DMS53 (cell line): ENCODE results near the gene SLC49A3.
"Not testable (repeated sequence)": the region's sequence is repeated elsewhere in the genome, so short reads cannot be mapped to it uniquely, and the experiment has no call there.

Source experiments
- DNase-seq: peaks from one replicate; lab custom pipeline; 2025; lab: John Stamatoyannopoulos, UW

Gene SLC49A3

GRCh38 chr4:654503-654845 lies 34.5 kb downstream of the SLC49A3 start:
- DNase-seq: no peak

DNA sequence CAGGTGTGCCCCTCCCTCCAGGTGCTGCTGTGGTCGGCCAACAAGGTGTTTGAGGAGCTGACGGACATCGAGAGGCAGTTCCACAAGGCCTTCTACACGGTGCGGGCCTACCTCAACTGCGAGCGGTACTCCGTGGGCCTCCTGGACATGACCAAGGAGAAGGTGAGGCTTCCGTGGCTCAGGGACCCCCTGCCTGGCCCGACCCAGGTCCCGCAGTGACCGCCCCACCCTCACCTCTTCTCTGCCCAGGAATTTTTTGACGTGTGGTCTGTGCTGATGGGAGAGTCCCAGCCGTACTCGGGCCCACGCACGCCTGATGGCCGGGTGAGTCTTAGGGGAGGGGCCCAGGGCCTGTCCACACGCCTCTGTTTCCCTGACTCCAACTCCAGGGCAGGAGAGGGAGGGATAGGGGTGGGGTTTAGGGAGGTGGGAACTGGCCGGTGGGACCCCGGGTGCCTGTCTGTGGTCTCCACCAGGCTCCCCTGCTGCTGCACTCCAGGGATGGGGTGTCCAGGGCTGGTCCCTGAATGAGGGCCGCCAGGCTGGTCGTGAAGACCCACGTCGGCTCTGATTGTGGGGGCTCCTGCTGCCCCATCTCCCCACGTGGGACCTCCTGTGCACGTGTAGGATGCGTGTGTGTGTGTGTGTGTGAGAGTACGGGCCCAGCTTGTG lies 35.0 kb downstream of the SLC49A3 start:
- no peak for DNase-seq

DNA sequence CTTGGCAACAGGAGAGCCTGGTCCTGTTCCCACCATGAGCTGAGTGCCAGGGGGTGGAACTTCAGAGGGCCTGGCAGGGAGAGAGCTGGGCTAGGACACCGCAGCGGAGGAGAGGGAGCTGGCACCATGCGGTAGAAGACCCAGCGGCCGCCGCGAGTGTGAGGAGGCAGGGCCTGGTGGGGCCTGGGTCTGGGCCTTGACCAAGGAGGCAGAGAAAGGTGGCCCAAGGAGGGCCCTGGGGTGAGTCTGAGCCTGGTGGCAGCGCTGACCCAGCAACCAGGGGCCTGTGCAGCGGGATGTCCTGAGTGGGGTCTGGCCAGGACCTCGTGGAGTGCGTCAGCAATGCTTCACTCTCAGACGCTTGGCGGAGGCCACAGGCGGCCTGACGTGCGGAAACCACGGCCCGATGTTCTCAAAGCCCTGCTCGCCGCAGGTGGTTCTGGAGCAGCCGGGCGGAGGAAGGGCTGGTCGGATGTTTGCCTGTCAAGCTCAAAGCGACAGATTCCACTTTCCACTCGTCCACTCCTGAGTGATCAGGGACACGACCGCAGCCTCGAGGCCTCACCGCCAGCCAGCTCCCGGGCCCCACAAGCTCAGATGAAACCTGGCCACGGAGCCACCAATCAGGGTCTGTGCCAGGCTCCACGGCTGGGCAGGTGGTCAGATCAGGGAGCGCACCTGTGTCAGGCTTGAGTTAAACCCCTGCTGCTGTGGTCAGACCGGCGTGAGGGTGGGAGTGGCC lies 35.7 kb downstream of the SLC49A3 start:
- no peak for DNase-seq

- no peak for DNase-seq
Measured at GRCh38 chr4:651884-652642, 36.9 kb downstream of the SLC49A3 start.

- DNase-seq: peak; percentile 98
Measured at GRCh38 chr4:650951-651883, 37.7 kb downstream of the SLC49A3 start.

- no peak for DNase-seq
Measured at GRCh38 chr4:650461-650860, 38.5 kb downstream of the SLC49A3 start.

GRCh38 chr4:649751-650310 lies 39.1 kb downstream of the SLC49A3 start:
- no peak for DNase-seq

DNA sequence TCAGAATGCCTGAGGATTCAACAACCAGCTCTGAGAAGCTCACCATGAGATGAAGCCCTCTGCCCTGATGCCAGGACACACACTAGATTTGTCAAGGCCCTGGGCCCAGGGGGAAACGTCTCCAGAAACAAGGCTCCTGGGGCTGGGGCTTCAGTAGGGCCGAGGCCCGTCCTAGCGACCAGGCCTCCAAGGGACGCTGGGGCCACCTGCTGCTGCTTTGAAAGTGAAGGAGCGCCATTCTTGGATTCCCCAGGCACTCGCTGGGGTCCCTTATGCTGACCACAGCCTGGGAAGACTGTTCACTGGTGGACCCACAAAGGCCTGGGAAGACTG lies 39.7 kb downstream of the SLC49A3 start:
- DNase-seq: no peak

GRCh38 chr4:648579-649292 lies 40.2 kb downstream of the SLC49A3 start:
- peak; percentile 53 for DNase-seq

DNA sequence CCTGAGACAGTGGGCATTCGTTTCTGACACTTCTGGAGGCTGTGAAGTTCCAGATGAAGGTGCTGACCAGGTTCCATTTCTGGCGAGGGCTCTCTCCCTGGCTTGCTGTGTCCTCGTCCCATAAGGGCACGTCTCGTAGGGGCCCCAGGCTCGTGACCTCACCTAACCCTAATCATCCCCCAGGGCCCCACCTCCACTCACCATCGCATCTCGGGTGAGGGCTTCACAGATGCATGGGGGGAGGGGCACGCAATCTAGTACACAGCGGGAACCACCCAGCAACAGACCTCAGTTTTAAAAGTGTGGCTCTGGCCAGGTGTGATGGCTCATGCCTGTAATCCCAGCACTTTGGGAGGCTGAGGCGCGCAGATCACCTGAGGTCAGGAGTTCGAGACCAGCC lies 41.5 kb downstream of the SLC49A3 start:
- DNase-seq: no peak

GRCh38 chr4:646460-646859 lies 42.5 kb downstream of the SLC49A3 start:
- no peak for DNase-seq

GRCh38 chr4:642366-642765 lies 46.6 kb downstream of the SLC49A3 start:
- not testable (repeated sequence) for DNase-seq

DNA sequence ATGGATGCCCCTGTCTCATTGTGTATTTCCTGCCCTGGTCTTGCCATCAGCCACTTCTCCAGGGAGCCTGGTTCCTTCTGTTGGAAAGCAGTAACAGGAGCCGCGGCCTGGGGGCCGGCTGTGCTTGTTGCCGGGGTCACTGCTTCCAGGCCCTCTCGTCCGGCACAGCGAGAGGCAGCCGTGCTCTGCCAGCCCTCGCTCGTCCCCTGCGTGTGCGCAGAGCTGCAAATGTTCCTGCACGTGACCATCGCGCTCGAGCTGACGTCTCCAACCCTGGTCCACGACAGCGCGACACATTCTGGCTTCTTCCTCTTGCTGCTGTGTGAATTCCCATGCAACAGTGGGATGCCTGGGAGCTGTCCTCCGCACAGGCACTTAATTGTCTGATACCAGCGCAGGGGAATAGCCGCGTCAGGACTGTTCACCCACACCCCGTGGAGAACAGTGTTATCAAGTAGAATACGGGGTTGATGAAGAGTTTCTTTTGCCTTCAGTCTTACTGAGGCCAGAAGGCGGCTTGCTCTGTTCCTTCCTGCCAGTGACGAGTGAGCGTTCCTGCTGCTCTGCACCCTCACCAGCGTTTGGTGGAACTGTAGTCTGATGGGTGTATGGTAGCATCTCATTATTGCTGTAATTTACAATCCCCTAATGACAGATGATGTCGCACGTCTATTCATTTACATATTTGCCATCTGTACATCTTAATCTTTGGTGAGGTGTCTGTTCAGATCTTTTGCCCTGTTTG lies 51.2 kb downstream of the SLC49A3 start:
- no peak for DNase-seq

DNA sequence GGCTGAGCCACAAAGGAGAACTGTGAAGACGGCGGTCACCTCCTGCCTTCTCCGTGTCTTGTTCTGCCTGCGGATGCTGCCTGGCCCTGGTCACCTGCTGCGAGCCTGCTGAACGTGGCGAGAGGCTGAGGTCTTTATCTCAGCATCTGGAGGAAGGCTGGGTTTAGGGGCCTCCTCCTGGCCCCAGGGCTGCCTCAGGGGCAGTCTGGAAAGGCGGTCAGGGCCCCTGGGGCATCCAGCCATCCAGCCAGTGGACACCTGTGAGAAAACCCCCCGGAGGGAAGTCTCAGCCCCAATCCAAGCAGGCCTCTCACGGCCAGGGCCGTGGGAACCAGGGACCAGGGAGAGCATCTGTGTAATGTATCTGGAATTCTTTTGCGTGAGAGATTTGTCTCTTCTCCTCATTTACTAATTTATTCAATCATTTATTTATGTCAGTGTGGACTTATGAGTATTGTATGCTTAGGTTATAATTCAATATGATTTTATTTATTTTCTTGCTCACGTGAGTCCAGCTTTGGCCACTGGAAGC lies 52.3 kb downstream of the SLC49A3 start:
- DNase-seq: no peak

- DNase-seq: no peak
Measured at GRCh38 chr4:635851-636627, 52.9 kb downstream of the SLC49A3 start.

DNA sequence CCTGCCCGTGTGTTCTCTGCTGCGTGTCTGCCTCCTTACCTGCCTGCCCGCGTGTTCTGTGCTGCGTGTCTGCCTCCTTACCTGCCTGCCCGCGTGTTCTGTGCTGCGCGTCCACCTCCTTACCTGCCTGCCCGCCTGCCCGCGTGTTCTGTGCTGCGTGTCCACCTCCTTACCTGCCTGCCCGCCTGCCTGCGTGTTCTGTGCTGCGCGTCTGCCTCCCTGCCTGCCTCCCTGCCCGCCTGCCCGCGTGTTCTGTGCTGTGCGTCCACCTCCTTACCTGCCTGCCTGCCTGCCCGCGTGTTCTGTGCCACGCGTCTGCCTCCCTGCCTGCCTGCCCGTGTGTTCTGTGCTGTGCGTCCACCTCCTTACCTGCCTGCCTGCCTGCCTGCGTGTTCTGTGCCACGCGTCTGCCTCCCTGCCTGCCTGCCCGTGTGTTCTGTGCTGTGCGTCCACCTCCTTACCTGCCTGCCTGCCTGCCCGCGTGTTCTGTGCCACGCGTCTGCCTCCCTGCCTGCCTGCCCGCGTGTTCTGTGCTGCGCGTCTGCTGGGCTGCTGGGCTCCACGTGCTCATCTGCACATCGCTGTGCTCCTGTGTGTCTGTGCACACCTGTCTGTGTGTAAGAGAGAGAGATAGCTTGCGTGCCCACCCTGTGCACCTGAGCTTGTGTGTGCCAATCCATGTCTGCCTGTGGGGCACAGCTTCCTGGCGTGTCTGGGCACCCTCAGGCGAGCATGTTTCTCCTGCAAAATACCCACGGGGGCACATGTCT lies 53.7 kb downstream of the SLC49A3 start:
- not testable (repeated sequence) for DNase-seq

DNA sequence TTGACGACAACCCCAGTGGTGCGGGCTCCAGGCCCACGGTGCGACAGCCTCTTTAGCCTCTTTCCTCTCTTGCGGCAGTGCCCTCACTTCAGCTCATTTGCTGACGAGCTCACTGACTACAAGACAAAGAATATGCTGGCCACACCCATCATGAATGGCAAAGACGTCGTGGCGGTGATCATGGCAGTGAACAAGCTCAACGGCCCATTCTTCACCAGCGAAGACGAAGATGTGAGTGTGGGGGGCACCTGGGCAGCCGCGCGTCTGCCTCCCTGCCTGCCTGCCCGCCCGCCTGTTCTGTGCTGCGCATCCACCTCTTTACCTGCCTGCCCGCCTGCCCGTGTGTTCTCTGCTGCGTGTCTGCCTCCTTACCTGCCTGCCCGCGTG lies 54.4 kb downstream of the SLC49A3 start:
- no peak for DNase-seq

- DNase-seq: no peak
Measured at GRCh38 chr4:633976-634598, 54.9 kb downstream of the SLC49A3 start.
